ENCODE measurements around the gene C21orf91.
"Not testable (repeated sequence)": the region's sequence is repeated elsewhere in the genome, so short reads cannot be mapped to it uniquely, and the experiment has no call there.

Gene C21orf91

GRCh38 chr21:17781524-17781923 lies 37.6 kb downstream of the C21orf91 start:
- H3K4me3 ChIP-seq (ENCODE audit: low read depth, low read length) = no peak overlapping the region
- DNase-seq (ENCODE audit: low read depth) = no peak
- no peak for TF ChIP-seq CTCF (IDR thresholded peaks at IDR 0.05; ENCODE audit: control insufficient read depth, extremely low read depth, insufficient read depth)

GRCh38 chr21:17780539-17780938 lies 38.6 kb downstream of the C21orf91 start:
- TF ChIP-seq CTCF (IDR thresholded peaks at IDR 0.05; ENCODE audit: control insufficient read depth, extremely low read depth, insufficient read depth) = no peak
- DNase-seq (ENCODE audit: low read depth) = no peak
- no peak overlapping the region for H3K4me3 ChIP-seq (ENCODE audit: low read depth, low read length)

- TF ChIP-seq CTCF (IDR thresholded peaks at IDR 0.05; ENCODE audit: control insufficient read depth, extremely low read depth, insufficient read depth) = no peak
- H3K4me3 ChIP-seq (ENCODE audit: low read depth, low read length) = no peak overlapping the region
- DNase-seq (ENCODE audit: low read depth) = no peak
Measured at GRCh38 chr21:17779980-17780379, 39.2 kb downstream of the C21orf91 start.

- no peak for DNase-seq (ENCODE audit: low read depth)
- no peak overlapping the region for H3K4me3 ChIP-seq (ENCODE audit: low read depth, low read length)
- no peak for TF ChIP-seq CTCF (IDR thresholded peaks at IDR 0.05; ENCODE audit: control insufficient read depth, extremely low read depth, insufficient read depth)
Measured at GRCh38 chr21:17779496-17779895, 39.7 kb downstream of the C21orf91 start.

GRCh38 chr21:17777072-17777765 lies 41.9 kb downstream of the C21orf91 start:
- H3K4me3 ChIP-seq (ENCODE audit: low read depth, low read length) = no peak overlapping the region
- TF ChIP-seq CTCF (IDR thresholded peaks at IDR 0.05; ENCODE audit: control insufficient read depth, extremely low read depth, insufficient read depth) = no peak
- no peak for DNase-seq (ENCODE audit: low read depth)

GRCh38 chr21:17775431-17776126 lies 43.6 kb downstream of the C21orf91 start:
- no peak for DNase-seq (ENCODE audit: low read depth)
- no peak overlapping the region for H3K4me3 ChIP-seq (ENCODE audit: low read depth, low read length)
- TF ChIP-seq CTCF (IDR thresholded peaks at IDR 0.05; ENCODE audit: control insufficient read depth, extremely low read depth, insufficient read depth) = no peak

GRCh38 chr21:17775021-17775420 lies 44.1 kb downstream of the C21orf91 start:
- not testable (repeated sequence) for H3K4me3 ChIP-seq (ENCODE audit: low read depth, low read length); DNase-seq (ENCODE audit: low read depth)
